Measurements from ENCODE around the gene RNF168. TPM values are rescaled to one million over a fixed set of nuclear protein-coding genes. Genes with fewer than 3 reads are reported as not detected.

The RNF168 gene
- total and polyA plus RNA-seq, 2 of the 4 experiments (the other 2 are of a cell fraction), result 2.5 to 15.2 TPM

DNA sequence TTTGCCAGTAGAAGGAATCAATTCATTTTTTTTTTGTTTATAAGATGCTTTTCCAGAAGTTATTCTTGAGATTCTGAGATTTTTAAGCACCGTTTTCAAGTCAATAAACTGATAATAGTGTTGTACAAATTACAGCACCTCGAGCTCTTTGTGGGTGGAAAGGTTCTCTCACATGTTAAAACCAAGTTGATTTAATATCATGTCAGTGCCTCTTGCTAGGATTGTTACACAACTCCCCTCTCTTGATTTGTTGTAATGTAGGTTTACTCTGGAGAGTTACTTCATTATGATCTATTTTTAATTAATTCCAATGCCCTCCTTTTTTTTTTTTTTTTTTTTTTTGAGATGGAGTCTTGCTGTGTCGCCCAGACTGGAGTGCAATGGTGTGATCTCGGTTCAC is 45.5 kb downstream of the RNF168 start:
- H3K18ac ChIP-seq (ENCODE audit: low read depth, low read length), result no peak overlapping the region
- H3K4me2 ChIP-seq (ENCODE audit: low read depth, low read length), result no peak overlapping the region
- no peak overlapping the region for H3K4me3 ChIP-seq (ENCODE audit: insufficient read depth, low read depth, low read length)
- no peak overlapping the region for H3K4ac ChIP-seq (ENCODE audit: low read depth, low read length)
- H4K91ac ChIP-seq (ENCODE audit: insufficient read depth, low read depth, low read length), result no peak overlapping the region
- ATAC-seq (ENCODE audit: low read depth) (no peak), DNase-seq (no peak)
- no peak overlapping the region for H4K8ac ChIP-seq (ENCODE audit: low read depth in 2 of 2, low read length in 2 of 2)
- no TSS peak for BruUV-seq (replicated peaks)
- CTCF ChIA-PET, result interaction anchor here (0.6 to 0.7 kb wide), 2 partner anchors 190 to 260 kb away, joined by 3 read pairs; no protein-coding TSS in a partner anchor
- H3K79me1 ChIP-seq (ENCODE audit: low read depth in 1 of 2, low read length in 2 of 2), result no peaks in the 10 kb centered on the region; a peak in 1 of 4 replicates
- no CpG with 5 or more reads among the region's 4 CpGs for WGBS, 2 experiments (ENCODE audit: extremely low coverage in 2 of 2, insufficient read length in 1 of 2)
- H3K9ac ChIP-seq (ENCODE audit: low read depth, low read length), result no peak overlapping the region
- dilution Hi-C loops (cut with HindIII; ENCODE audit: low sequenced_read_pairs, unreplicated experiment), result no loop called here
- H4K5ac ChIP-seq (ENCODE audit: low read depth, low read length), result no peak overlapping the region
- no peak overlapping the region for H3K23ac ChIP-seq (ENCODE audit: low read depth, low read length)
- no peak overlapping the region for H2AK5ac ChIP-seq (ENCODE audit: low read depth, low read length)
- H2AFZ ChIP-seq (replicated peaks; ENCODE audit: low read length, poor library complexity), result no peak overlapping the region
- no peaks in the 10 kb centered on the region for H3K27me3 ChIP-seq (ENCODE audit: control insufficient read depth, insufficient read depth, low read length)
- H2AK9ac ChIP-seq (replicated peaks; ENCODE audit: low read depth, low read length, poor library complexity), result no peak overlapping the region
- intact Hi-C loops (cut with micrococcal nuclease), result loop anchor here (5.0 kb wide), 1 partner anchor 34 kb away; no protein-coding TSS in a partner anchor
- H2BK15ac ChIP-seq (ENCODE audit: low read depth, low read length), result no peak overlapping the region
- no peaks in the 10 kb centered on the region for H4K20me1 ChIP-seq (ENCODE audit: insufficient read depth, low read length)
- H3K56ac ChIP-seq (ENCODE audit: extremely low read depth, insufficient read depth, low read length), result no peak overlapping the region
- no peak overlapping the region for H2BK120ac ChIP-seq (ENCODE audit: low read depth, low read length)
- no peak overlapping the region for H3K27ac ChIP-seq (ENCODE audit: insufficient read depth, low read length)
- POLR2A ChIA-PET (ENCODE audit: unreplicated experiment), result no interaction called here
- no peak overlapping the region for H2BK5ac ChIP-seq (ENCODE audit: low read depth, low read length, poor library complexity, severe bottlenecking)
- H3K36me3 ChIP-seq (ENCODE audit: control insufficient read depth, insufficient read depth, low read length), result no peaks in the 10 kb centered on the region
- no peaks in the 10 kb centered on the region for H3K4me1 ChIP-seq (ENCODE audit: control insufficient read depth, insufficient read depth, low read length)
- no peak overlapping the region for H2BK20ac ChIP-seq (ENCODE audit: low read depth, low read length)
- H3K14ac ChIP-seq (replicated peaks; ENCODE audit: low read depth, low read length), result no peak overlapping the region
- H3K9me1 ChIP-seq (ENCODE audit: insufficient read depth, low read length), result peaks cover 2% of the 10 kb centered on the region; the same call in 1 of the 2 replicates
- H3K9me3 ChIP-seq (ENCODE audit: control insufficient read depth, insufficient read depth, low read length), result no peaks in the 10 kb centered on the region
- in situ Hi-C loops (cut with MboI; ENCODE audit: low sequenced_read_pairs), result no loop called here
- TF ChIP-seq BHLHE40 (IDR thresholded peaks at IDR 0.05; ENCODE audit: low read depth, low read length) (no peak), SMC3 (IDR thresholded peaks at IDR 0.05; ENCODE audit: low read depth, low read length) (no peak), MAZ (IDR thresholded peaks at IDR 0.05; ENCODE audit: borderline replicate concordance, low read depth, low read length) (no peak), POLR2A (IDR thresholded peaks at IDR 0.05; ENCODE audit: low read depth, low read length) (no peak), RFX5 (IDR thresholded peaks at IDR 0.05; ENCODE audit: low read depth, low read length) (no peak), NFE2L2 (IDR thresholded peaks at IDR 0.05; ENCODE audit: low read depth, low read length) (no peak), MXI1 (IDR thresholded peaks at IDR 0.05; ENCODE audit: borderline replicate concordance, low read depth, low read length) (no peak), CHD1 (IDR thresholded peaks at IDR 0.05; ENCODE audit: low read depth, low read length) (no peak), CEBPB (IDR thresholded peaks at IDR 0.05; ENCODE audit: low read depth, low read length) (no peak)
- TF ChIP-seq, protein P1, sequence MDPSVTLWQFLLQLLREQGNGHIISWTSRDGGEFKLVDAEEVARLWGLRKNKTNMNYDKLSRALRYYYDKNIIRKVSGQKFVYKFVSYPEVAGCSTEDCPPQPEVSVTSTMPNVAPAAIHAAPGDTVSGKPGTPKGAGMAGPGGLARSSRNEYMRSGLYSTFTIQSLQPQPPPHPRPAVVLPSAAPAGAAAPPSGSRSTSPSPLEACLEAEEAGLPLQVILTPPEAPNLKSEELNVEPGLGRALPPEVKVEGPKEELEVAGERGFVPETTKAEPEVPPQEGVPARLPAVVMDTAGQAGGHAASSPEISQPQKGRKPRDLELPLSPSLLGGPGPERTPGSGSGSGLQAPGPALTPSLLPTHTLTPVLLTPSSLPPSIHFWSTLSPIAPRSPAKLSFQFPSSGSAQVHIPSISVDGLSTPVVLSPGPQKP (IDR thresholded peaks at IDR 0.05; ENCODE audit: borderline replicate concordance, low read depth, low read length), result no peak
- TF ChIP-seq, protein P2, sequence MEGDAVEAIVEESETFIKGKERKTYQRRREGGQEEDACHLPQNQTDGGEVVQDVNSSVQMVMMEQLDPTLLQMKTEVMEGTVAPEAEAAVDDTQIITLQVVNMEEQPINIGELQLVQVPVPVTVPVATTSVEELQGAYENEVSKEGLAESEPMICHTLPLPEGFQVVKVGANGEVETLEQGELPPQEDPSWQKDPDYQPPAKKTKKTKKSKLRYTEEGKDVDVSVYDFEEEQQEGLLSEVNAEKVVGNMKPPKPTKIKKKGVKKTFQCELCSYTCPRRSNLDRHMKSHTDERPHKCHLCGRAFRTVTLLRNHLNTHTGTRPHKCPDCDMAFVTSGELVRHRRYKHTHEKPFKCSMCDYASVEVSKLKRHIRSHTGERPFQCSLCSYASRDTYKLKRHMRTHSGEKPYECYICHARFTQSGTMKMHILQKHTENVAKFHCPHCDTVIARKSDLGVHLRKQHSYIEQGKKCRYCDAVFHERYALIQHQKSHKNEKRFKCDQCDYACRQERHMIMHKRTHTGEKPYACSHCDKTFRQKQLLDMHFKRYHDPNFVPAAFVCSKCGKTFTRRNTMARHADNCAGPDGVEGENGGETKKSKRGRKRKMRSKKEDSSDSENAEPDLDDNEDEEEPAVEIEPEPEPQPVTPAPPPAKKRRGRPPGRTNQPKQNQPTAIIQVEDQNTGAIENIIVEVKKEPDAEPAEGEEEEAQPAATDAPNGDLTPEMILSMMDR (conservative IDR thresholded peaks at IDR 0.05; ENCODE audit: low read depth, low read length), result no peak

Data from IMR-90 (cell line).